ENCODE results near the gene PTPRO. TPM values are rescaled to one million over a fixed set of nuclear protein-coding genes. Genes with fewer than 3 reads are reported as not detected.

Gene PTPRO
- total RNA-seq, 1 donor = 3.1 TPM

DNA sequence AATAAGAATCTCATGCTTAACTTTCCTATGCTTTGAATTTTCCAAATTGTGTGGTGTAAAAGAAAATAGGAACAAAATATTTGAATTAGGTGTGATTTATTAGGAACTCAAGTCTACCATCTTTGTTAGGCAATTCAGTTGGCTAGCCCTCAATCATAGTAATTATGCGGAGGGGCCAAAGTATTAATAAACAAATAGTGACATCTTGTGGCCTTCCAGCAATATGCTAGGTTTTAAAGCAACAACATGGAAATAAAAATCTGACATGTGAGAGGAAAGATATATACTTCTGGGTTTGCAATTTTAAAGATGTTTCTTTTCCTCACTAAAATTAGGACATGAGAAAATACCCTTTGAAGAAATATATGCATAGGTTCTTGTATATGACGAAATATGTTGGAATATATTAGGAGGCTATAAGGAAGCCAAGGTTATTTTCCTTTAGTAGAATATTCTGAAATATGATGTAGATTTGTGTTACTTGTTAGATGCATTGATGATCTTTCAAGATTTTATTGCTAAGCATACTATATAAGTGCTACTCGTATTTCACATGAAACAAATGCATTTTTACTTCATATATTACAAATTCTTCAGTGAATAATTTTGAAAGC is 200.4 kb downstream of the PTPRO start:
- TF ChIP-seq, protein P1, sequence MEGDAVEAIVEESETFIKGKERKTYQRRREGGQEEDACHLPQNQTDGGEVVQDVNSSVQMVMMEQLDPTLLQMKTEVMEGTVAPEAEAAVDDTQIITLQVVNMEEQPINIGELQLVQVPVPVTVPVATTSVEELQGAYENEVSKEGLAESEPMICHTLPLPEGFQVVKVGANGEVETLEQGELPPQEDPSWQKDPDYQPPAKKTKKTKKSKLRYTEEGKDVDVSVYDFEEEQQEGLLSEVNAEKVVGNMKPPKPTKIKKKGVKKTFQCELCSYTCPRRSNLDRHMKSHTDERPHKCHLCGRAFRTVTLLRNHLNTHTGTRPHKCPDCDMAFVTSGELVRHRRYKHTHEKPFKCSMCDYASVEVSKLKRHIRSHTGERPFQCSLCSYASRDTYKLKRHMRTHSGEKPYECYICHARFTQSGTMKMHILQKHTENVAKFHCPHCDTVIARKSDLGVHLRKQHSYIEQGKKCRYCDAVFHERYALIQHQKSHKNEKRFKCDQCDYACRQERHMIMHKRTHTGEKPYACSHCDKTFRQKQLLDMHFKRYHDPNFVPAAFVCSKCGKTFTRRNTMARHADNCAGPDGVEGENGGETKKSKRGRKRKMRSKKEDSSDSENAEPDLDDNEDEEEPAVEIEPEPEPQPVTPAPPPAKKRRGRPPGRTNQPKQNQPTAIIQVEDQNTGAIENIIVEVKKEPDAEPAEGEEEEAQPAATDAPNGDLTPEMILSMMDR (IDR thresholded peaks at IDR 0.05; ENCODE audit: insufficient read depth, low read length) = peak; percentile 59
- peak; percentile 74 for DNase-seq (ENCODE audit: low read depth)
- no peak overlapping the region for H3K4me3 ChIP-seq (ENCODE audit: low read depth, low read length)

DNA sequence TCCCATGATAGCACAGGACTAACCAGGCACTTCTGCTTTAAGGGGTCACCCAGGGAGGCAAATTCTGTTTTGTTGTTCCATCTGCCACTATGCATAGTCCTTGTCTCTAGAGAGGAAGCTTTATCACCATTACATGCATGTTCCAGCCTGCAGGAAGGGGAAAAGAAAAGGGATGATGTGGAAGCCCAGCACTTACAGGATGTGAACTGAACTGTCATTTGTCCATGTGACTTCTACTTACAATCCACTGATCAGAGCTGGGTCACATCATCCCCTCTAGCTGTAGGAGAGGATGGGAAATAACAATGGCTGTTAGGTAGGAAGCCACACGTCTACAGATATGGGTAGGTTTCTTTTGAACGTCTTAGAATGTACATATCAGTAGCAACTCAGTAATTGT is 203.1 kb downstream of the PTPRO start:
- TF ChIP-seq, protein P1 (IDR thresholded peaks at IDR 0.05; ENCODE audit: insufficient read depth, low read length) = no peak
- H3K4me3 ChIP-seq (ENCODE audit: low read depth, low read length) = no peak overlapping the region
- no peak for DNase-seq (ENCODE audit: low read depth)

DNA sequence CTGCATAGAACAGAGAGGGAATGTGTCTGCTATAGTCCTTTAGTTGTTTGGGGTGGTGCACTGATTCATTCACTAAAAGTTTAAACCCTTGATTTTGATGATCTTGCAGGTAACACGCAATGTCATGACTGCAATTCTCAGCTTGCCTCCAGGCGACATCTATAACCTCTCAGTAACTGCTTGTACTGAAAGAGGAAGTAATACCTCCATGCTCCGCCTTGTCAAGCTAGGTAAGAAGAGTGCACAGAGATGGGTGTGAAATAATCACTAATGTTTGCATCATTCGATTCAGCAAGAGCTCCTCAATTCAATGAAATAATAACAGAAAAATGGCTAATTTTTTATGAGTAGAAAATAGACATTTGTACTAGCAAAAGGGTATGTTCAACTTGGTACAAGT is 203.7 kb downstream of the PTPRO start:
- DNase-seq (ENCODE audit: low read depth) = no peak
- H3K4me3 ChIP-seq (ENCODE audit: low read depth, low read length) = no peak overlapping the region
- TF ChIP-seq, protein P1 (IDR thresholded peaks at IDR 0.05; ENCODE audit: insufficient read depth, low read length) = no peak

DNA sequence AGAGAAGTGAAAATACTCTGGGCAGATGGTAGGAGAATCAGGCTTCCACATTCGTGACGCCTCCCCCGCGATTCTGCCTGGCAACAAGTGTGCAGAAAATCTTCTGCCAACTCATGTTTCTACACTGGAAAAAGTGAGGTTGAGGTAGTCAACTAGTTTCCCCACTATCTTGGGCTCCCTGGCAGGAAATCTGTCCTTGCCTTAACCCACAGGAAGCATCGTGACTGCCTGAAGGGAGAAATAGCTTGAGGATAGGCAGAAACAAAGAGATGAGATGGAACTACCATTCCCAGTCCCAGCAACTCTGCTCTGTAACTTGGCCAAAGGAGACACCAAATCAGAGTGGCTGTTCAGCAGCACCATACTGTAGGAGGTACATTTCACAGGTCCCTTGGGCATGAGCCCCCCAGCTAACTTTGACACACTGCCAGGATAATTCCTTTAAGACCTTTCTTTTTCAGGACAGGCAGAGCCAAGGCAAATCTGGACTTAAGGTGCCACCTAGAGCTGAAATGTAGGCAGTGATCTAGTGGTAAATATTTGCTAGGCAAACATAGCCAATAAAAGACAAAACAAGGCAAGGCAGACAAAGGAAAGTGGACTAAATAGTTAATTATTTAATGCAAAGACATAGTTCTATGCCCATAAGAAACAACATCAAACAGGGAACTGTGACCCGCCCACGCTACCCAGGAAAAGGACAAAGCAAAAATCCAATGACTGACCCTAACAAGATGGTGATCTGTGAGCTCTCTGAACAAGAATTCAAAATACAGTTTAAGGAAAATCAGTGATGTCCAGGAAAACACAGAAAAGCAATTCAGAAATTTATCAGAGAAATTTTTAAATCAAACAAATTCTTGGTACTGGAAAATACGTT is 205.1 kb downstream of the PTPRO start:
- TF ChIP-seq, protein P1 (IDR thresholded peaks at IDR 0.05; ENCODE audit: insufficient read depth, low read length) = peak; percentile 28
- H3K4me3 ChIP-seq (ENCODE audit: low read depth, low read length) = no peak overlapping the region
- peak; percentile 22 for DNase-seq (ENCODE audit: low read depth)

DNA sequence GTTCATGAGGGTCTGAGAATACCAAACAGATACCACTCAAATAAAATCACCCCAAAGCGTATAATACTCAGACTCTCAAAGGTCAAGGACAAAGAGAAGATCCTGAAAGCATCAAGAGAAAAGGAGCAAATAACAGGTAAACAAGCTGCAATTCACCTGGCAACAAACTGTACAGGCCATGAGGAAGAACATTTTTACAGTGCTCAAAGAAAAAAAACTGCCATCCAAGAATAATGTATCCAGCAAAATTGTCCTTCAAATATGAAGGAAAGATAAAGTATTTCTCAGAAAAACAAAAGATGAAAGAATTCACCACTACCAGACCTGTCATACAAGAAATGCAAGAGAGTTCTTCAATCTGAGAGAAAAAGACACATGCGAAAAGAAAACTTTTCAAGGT is 206.4 kb downstream of the PTPRO start:
- DNase-seq (ENCODE audit: low read depth) = no peak
- no peak overlapping the region for H3K4me3 ChIP-seq (ENCODE audit: low read depth, low read length)
- TF ChIP-seq, protein P1 (IDR thresholded peaks at IDR 0.05; ENCODE audit: insufficient read depth, low read length) = no peak

DNA sequence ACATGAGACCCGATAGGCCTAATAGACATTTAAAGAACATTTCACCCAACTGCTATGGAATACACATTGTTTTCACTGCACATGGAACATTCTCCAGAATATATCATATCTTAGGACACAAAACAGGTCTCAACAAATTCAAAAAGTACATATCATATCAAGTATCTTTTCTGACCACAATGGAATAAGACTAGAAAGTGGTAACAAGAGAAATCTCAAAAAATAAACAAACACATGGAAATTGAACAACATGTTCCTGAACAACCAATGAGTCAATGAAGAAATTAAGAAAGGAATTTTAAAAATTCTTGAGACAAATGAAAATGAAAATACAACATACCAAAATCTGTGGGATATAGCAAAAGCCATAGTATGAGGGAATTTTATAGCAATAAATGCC is 208.1 kb downstream of the PTPRO start:
- no peak overlapping the region for H3K4me3 ChIP-seq (ENCODE audit: low read depth, low read length)
- TF ChIP-seq, protein P1 (IDR thresholded peaks at IDR 0.05; ENCODE audit: insufficient read depth, low read length) = no peak
- no peak for DNase-seq (ENCODE audit: low read depth)

Measured in fibroblast of the aortic adventitia (primary cell).